Mesothelial cell of epicardium (in vitro differentiated cells): ENCODE measurements around the gene KRTAP10-11. TPM values are rescaled to one million over a fixed set of nuclear protein-coding genes. Genes with fewer than 3 reads are reported as not detected.
A peak's percentile ranks its signal among the peaks of the same experiment; 100 is the strongest.
"Not testable (repeated sequence)": the region's sequence is repeated elsewhere in the genome, so short reads cannot be mapped to it uniquely, and the experiment has no call there.

ENCODE experiments used
- DNase-seq, 2 experiments: peaks; one replicate each; pipeline ENCODE4 v3.0.0; 2021; ENCODE audit warnings: low spot score in 2 of 2; ENCODE audit not compliant: unreplicated experiment in 2 of 2
- H3K27ac Mint-ChIP-seq: 2 replicates; pipeline ENCODE4 v1.8.0; 2021; ENCODE audit warnings: mixed read lengths
- H3K27me3 Mint-ChIP-seq: 2 replicates; pipeline ENCODE4 v1.8.0; 2021; ENCODE audit warnings: low read depth, mixed read lengths
- H3K36me3 Mint-ChIP-seq: 2 replicates; pipeline ENCODE4 v1.8.0; 2021; ENCODE audit warnings: mixed read lengths
- H3K4me1 Mint-ChIP-seq: 2 replicates; pipeline ENCODE4 v1.8.0; 2021; ENCODE audit warnings: mixed read lengths
- H3K4me3 Mint-ChIP-seq: 2 replicates; pipeline ENCODE4 v1.8.0; 2021; ENCODE audit warnings: mild to moderate bottlenecking, moderate library complexity, mixed read lengths
- H3K9me3 Mint-ChIP-seq: 2 replicates; pipeline ENCODE4 v1.8.0; 2021; ENCODE audit warnings: mixed read lengths
- total RNA-seq: library from RNA; stranded (reverse); gene quantifications from 3 replicates; pipeline ENCODE4 v1.2.1, GENCODE V29; 2021
- TF ChIP-seq, protein P1 (sequence below): fragments of 200-600 bp; sonication (generic); IDR thresholded peaks from one replicate; pipeline ENCODE4 v1.5.0; 2021; ENCODE audit warnings: antibody characterized with exemption; ENCODE audit not compliant: unreplicated experiment

The KRTAP10-11 gene
- total RNA-seq, 1 donor from 2014 or later = not detected

DNA sequence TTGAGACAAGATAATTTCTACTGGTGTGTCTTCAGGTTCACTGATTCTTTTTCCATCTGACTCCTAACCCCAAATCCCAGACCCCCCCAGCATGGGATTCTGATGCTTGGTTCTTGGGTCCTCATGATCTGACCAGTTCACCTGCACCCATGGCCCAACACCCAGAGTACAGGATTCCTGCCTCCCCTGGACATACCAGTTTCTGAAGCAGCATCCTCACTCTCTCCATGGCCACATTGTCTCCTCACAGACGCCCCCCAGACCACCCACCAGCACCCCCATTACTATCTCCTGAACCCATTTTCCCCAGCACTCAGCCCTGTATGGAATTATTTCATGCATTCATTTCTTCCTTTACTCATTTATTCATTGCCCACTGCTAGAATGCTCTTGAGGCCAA is 10.7 kb downstream of the KRTAP10-11 start:
- TF ChIP-seq, protein P1, sequence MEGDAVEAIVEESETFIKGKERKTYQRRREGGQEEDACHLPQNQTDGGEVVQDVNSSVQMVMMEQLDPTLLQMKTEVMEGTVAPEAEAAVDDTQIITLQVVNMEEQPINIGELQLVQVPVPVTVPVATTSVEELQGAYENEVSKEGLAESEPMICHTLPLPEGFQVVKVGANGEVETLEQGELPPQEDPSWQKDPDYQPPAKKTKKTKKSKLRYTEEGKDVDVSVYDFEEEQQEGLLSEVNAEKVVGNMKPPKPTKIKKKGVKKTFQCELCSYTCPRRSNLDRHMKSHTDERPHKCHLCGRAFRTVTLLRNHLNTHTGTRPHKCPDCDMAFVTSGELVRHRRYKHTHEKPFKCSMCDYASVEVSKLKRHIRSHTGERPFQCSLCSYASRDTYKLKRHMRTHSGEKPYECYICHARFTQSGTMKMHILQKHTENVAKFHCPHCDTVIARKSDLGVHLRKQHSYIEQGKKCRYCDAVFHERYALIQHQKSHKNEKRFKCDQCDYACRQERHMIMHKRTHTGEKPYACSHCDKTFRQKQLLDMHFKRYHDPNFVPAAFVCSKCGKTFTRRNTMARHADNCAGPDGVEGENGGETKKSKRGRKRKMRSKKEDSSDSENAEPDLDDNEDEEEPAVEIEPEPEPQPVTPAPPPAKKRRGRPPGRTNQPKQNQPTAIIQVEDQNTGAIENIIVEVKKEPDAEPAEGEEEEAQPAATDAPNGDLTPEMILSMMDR = no peak
- H3K4me1 Mint-ChIP-seq = no peaks in the 10 kb centered on the region
- H3K9me3 Mint-ChIP-seq = peaks cover 19% of the 10 kb centered on the region
- peaks cover 6% of the 10 kb centered on the region for H3K27me3 Mint-ChIP-seq
- no peak overlapping the region for H3K27ac Mint-ChIP-seq
- H3K36me3 Mint-ChIP-seq = peaks cover 1% of the 10 kb centered on the region
- no peak overlapping the region for H3K4me3 Mint-ChIP-seq
- no peak for DNase-seq

DNA sequence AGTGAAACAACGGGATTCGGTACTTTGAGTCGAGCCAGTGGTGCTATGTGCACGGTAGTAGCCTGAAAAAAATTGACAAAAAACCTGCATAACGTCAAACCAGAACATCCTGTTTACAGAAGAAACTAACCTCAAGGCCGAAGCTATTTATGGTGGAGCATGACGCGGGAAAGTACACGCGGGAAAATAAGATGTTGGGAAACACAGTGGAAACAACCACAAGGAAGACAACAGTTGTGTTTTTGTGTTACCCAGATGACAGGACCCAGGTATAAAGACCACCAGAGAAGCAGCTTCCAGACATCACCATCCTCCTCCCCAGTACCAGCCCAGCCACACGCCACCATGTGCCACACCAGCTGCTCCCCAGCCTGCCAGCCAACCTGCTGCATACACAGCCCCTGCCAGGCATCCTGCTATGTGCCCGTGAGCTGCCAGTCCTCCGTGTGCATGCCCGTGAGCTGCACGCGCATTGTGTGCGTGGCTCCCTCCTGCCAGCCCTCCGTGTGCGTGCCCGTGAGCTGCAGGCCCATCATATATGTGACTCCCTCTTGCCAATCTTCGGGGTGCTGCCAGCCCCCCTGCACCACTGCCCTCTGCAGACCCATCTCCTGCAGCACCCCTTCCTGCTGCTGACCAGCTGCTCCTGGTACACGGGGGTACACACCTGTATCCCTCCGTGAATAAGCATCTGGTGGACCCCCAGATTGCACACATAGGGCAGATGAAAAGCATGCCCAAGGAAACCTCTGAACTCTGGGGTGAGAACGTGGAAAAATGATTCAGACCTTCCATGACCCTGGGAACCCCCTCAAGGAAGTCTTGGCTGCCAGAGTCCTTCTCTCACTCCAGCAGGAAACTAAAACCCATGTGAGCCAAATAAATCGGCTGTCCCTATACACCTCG is 11.7 kb downstream of the KRTAP10-11 start, which contains the start of gene KRTAP12-3:
Gene KRTAP12-3, plus strand, starts transcription at position 298 of the 906 bp plus-strand sequence. Its CDS starts 48 bp downstream, at position 346.
- Mint-ChIP-seq H3K36me3 (peaks cover 1% of the 10 kb centered on the region), H3K27me3 (peaks cover 7% of the 10 kb centered on the region), H3K4me3 (no peak within 1 kb of the TSS), H3K27ac (no peak within 1 kb of the TSS), H3K4me1 (no peaks in the 10 kb centered on the region), H3K9me3 (peaks cover 24% of the 10 kb centered on the region)
- TF ChIP-seq, protein P1 = no peak
- peak in 1 of 2 experiments; percentile 20 for DNase-seq

DNA sequence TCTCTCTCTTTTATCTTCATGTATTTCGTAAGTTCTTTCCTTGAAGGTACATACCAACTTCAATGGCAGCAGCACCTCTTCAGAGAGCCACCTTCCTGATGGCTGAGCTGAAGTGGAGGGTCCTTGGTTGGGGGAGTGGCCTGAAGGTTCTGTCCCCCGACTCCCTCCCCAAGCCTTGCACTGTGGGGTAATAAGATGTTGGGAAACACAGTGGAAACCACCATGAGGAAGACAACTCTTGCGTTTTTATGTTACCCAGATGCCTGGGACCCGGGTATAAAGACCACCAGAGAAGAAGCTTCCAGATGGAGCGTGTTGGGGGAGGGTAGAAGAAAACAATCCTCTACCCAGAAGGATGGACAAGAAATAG is 12.3 kb downstream of the KRTAP10-11 start:
- H3K27me3 Mint-ChIP-seq = peaks cover 7% of the 10 kb centered on the region
- peaks cover 1% of the 10 kb centered on the region for H3K36me3 Mint-ChIP-seq
- DNase-seq = peak in 1 of 2 experiments; percentile 16
- H3K9me3 Mint-ChIP-seq = peaks cover 30% of the 10 kb centered on the region
- TF ChIP-seq, protein P1 = no peak
- no peak overlapping the region for H3K4me3 Mint-ChIP-seq
- H3K27ac Mint-ChIP-seq = no peak overlapping the region
- no peaks in the 10 kb centered on the region for H3K4me1 Mint-ChIP-seq

DNA sequence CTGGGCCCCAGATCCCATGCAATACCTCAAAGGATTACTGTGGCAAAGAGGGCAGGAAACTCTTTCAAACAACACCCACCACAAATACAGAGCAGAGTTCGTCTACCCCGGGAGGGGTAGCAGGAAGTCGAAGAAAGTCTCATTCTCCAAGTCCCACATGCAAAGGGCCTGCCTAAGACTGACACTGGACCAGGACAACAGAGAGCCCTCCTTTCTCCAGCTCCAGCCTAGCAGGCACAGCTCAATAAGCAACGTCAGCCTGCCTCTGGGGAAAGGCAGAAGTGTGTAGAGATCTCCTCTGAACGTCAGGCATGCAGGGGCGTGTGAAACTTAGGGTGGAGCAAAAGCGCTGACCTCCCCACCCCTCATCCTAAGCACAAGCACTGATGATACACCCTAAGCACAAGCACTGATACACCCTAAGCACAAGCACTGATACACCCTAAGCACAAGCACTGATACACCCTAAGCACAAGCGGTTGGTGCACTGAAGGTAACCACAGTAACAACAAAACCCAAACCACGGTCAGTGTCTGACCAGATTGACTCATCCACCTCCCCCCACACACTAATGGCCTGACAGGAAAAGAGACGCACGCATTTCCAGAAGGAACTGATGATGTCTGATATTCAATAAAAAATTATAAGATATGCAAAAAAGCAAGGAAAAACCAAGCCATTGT is 12.8 kb downstream of the KRTAP10-11 start:
- TF ChIP-seq, protein P1 = no peak
- H3K4me1 Mint-ChIP-seq = no peaks in the 10 kb centered on the region
- H3K36me3 Mint-ChIP-seq = peaks cover 1% of the 10 kb centered on the region
- H3K27me3 Mint-ChIP-seq = peaks cover 7% of the 10 kb centered on the region
- H3K27ac Mint-ChIP-seq = no peak overlapping the region
- H3K4me3 Mint-ChIP-seq = no peak overlapping the region
- peaks cover 35% of the 10 kb centered on the region for H3K9me3 Mint-ChIP-seq
- peak in 1 of 2 experiments; percentile 13 for DNase-seq

DNA sequence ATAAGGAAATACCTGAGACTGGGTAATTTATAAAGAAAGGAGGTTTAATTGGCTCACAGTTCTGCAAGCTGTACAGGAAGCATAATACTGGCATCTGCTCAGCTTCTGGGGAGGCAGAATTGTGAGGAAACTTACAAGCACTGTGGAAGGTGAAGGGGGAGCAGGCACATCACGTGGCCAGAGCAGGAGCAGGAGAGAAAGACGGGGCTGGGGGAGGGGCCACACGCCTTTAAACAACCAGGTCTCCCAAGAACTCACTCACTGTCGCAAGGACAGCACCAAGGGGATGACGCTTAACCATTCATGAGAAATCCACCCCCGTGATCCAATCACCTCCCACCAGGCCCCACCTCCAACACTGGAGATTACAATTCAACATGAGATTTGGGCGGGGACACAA is 15.4 kb downstream of the KRTAP10-11 start:
- H3K27ac Mint-ChIP-seq, H3K4me1 Mint-ChIP-seq, H3K27me3 Mint-ChIP-seq, H3K36me3 Mint-ChIP-seq, H3K4me3 Mint-ChIP-seq: not testable (repeated sequence)
- peaks cover 31% of the 10 kb centered on the region for H3K9me3 Mint-ChIP-seq
- peak in 1 of 2 experiments; percentile 7 for DNase-seq

- peaks cover 4% of the 10 kb centered on the region for H3K4me1 Mint-ChIP-seq
- no peak overlapping the region for H3K27ac Mint-ChIP-seq
- peaks cover 4% of the 10 kb centered on the region for H3K27me3 Mint-ChIP-seq
- no peak overlapping the region for H3K4me3 Mint-ChIP-seq
- peaks cover 36% of the 10 kb centered on the region for H3K9me3 Mint-ChIP-seq
- H3K36me3 Mint-ChIP-seq = no peaks in the 10 kb centered on the region
- no peak for DNase-seq
- TF ChIP-seq, protein P1 = no peak
Measured at GRCh38 chr21:44664691-44665090, 18.5 kb downstream of the KRTAP10-11 start.
